Measurements from ENCODE around the gene LRCH4. TPM values are rescaled to one million over a fixed set of nuclear protein-coding genes. Genes with fewer than 3 reads are reported as not detected.
A peak's percentile ranks its signal among the peaks of the same experiment; 100 is the strongest.

Gene LRCH4
- 131 TPM for total RNA-seq

GRCh38 chr7:100585511-100586265, at the start of gene LRCH4:
TSS of gene LRCH4 (minus strand) at chr7:100586129. CDS start at chr7:100586100, 29 bp downstream.
- DNase-seq (ENCODE audit: low spot score): peak; percentile 63

- DNase-seq (ENCODE audit: low spot score): peak; percentile 32
These were observed 47.2 kb upstream of the LRCH4 start for GRCh38 chr7:100632951-100633717.

- DNase-seq (ENCODE audit: low spot score): no peak
These were observed 44.1 kb upstream of the LRCH4 start for GRCh38 chr7:100630066-100630465.

- DNase-seq (ENCODE audit: low spot score): no peak
These were observed 43.3 kb upstream of the LRCH4 start for GRCh38 chr7:100629117-100629716.

- no peak for DNase-seq (ENCODE audit: low spot score)
These were observed 41.3 kb upstream of the LRCH4 start for GRCh38 chr7:100627238-100627549.

GRCh38 chr7:100626530-100627237, 40.8 kb upstream of the LRCH4 start:
- peak; percentile 86 for DNase-seq (ENCODE audit: low spot score)

- DNase-seq (ENCODE audit: low spot score): no peak
These were observed 40.1 kb upstream of the LRCH4 start for GRCh38 chr7:100626055-100626454.

- no peak for DNase-seq (ENCODE audit: low spot score)
These were observed 38.3 kb upstream of the LRCH4 start for GRCh38 chr7:100623951-100624824.

GRCh38 chr7:100621554-100621953, 35.6 kb upstream of the LRCH4 start:
- no peak for DNase-seq (ENCODE audit: low spot score)

GRCh38 chr7:100620804-100621203, 34.9 kb upstream of the LRCH4 start:
- no peak for DNase-seq (ENCODE audit: low spot score)

GRCh38 chr7:100620239-100620638, 34.3 kb upstream of the LRCH4 start:
- DNase-seq (ENCODE audit: low spot score): no peak

- no peak for DNase-seq (ENCODE audit: low spot score)
These were observed 28.5 kb upstream of the LRCH4 start for GRCh38 chr7:100614308-100614861.

- no peak for DNase-seq (ENCODE audit: low spot score)
These were observed 27.7 kb upstream of the LRCH4 start for GRCh38 chr7:100613412-100614175.

GRCh38 chr7:100612730-100613390, 26.9 kb upstream of the LRCH4 start:
- no peak for DNase-seq (ENCODE audit: low spot score)

- DNase-seq (ENCODE audit: low spot score): peak; percentile 99
These were observed 26.2 kb upstream of the LRCH4 start, which contains the start of gene MOSPD3 for GRCh38 chr7:100611983-100612729. TSS of gene MOSPD3 (plus strand) at chr7:100612540. CDS start at chr7:100612792, 252 bp downstream.

GRCh38 chr7:100609958-100610357, 24.0 kb upstream of the LRCH4 start:
- DNase-seq (ENCODE audit: low spot score): no peak

- no peak for DNase-seq (ENCODE audit: low spot score)
These were observed 21.2 kb upstream of the LRCH4 start for GRCh38 chr7:100607111-100607510.

GRCh38 chr7:100606313-100606712, 20.4 kb upstream of the LRCH4 start:
- no peak for DNase-seq (ENCODE audit: low spot score)
